Activated naive CD8-positive, alpha-beta T cell treated with anti-CD3 and anti-CD28 coated beads, Interleukin-2, amount 50 U/mL, for 24 hours (primary cell): ENCODE results near the gene FMN1.

Experiments
- ATAC-seq: fragments of 150-1000 bp; cut with Tn5 transposase; one replicate; pipeline ENCODE4 v1.10.0; 2021
- DNase-seq: peaks from one replicate; pipeline ENCODE4 v3.0.0; 2021
- H3K27ac Mint-ChIP-seq: one replicate; pipeline ENCODE4 v1.8.0; 2021; ENCODE audit warnings: mild to moderate bottlenecking, mixed read lengths
- H3K27me3 Mint-ChIP-seq: one replicate; pipeline ENCODE4 v1.8.0; 2021; ENCODE audit warnings: mixed read lengths
- H3K36me3 Mint-ChIP-seq: one replicate; pipeline ENCODE4 v1.8.0; 2021; ENCODE audit warnings: low read depth, mixed read lengths
- H3K4me1 Mint-ChIP-seq: one replicate; pipeline ENCODE4 v1.8.0; 2021; ENCODE audit warnings: mixed read lengths
- H3K4me3 Mint-ChIP-seq: one replicate; pipeline ENCODE4 v1.8.0; 2021; ENCODE audit warnings: mild to moderate bottlenecking, moderate library complexity, mixed read lengths
- H3K9me3 Mint-ChIP-seq: one replicate; pipeline ENCODE4 v1.8.0; 2021; ENCODE audit warnings: mixed read lengths

FMN1 gene

DNA sequence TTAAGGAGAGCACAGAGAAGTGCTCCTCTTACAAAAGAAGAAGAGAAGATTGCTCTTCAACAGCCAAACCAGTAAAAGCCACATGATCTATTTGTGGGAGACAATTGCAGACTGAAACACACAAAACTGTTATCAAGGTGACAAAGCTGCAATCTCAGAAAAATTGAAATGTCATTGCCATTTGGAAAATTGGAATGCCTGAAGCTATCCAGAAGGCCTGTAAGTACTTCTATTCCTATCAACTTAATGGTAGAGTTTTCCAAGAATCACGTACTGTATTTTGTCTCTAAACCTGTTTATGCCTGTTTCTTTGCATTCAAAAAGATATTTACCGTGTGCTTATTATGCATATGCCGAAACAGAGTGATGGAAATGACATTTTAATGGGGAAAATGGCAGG lies 272.0 kb downstream of the FMN1 start:
- H3K9me3 Mint-ChIP-seq: no peaks in the 10 kb centered on the region
- H3K27ac Mint-ChIP-seq: no peak overlapping the region
- H3K4me3 Mint-ChIP-seq: no peak overlapping the region
- no peaks in the 10 kb centered on the region for H3K4me1 Mint-ChIP-seq
- DNase-seq: no peak
- no peak for ATAC-seq
- H3K36me3 Mint-ChIP-seq: no peaks in the 10 kb centered on the region
- H3K27me3 Mint-ChIP-seq: no peaks in the 10 kb centered on the region

DNA sequence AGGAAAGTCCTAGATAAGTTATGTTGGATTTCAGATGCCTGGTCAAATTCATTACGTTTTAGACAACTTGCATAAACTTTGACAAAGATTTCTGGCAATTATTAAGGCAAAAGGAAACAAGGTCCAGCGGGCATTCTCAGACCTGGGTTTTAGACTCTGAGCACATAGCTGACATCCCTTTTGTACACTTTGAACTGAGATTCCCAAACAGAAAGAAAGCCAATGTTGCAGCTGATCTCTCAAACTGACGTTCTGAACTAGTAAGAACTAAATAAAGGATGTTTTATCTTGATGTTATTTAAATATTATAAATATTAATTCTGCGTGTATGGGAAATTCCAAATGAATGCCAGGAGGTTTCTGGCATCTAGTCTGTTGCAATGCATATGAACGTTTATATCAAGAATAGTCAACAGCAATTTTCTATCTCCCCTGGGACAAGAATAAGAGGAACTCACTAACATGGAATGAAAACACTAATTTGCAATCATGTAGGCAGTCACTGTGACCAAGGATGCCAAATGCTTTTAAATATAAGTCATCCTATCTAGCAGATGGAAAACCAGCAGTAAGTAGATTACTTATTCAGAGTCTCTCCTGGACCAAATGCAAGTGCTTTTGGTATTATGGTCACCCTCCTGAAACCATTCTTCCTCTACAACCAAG lies 274.6 kb downstream of the FMN1 start:
- Mint-ChIP-seq H3K4me3 (no peak overlapping the region), H3K9me3 (no peaks in the 10 kb centered on the region), H3K27me3 (no peaks in the 10 kb centered on the region), H3K27ac (no peak overlapping the region), H3K36me3 (no peaks in the 10 kb centered on the region), H3K4me1 (no peaks in the 10 kb centered on the region)
- ATAC-seq: no peak
- DNase-seq: no peak

DNA sequence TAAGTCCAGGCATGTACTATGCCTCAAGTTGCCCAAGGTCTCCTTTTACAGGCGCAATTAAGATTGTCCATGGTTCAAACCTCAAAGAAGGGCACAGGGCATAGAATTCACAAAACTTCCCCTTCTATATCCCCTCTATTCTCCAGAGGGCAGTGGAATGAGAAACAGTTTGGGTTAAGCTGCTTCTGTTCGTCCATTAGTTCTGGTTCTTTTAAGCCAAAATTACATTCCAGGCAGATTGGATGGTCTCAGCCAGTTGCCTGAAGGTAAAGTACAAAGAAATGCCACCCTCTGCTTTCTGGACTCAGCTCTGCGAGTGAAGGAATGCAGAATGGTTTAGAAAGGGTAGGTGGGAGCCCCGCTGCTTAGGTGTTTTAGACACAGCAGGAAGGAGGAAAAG lies 276.0 kb downstream of the FMN1 start:
- no peak for ATAC-seq
- Mint-ChIP-seq H3K4me3 (no peak overlapping the region), H3K36me3 (no peaks in the 10 kb centered on the region)

DNA sequence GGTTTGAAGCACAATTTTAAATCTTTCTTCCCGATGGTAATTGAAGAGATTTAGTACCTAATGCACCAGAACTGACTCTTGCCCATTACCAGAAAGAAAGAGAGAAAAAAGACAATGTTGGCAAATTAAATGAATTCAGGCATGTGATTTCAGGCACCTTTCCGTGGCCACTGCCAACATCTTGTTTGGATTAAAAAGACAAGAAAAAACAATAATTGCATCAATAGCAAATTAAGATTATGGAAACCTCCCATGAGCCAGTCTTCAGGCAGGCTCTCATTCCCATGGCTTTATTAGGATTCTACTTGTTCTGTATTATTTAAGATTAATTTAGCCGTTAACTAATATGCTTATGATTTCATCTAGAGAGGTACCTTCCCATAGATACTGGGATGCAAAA lies 283.7 kb downstream of the FMN1 start:
- DNase-seq: no peak
- no peaks in the 10 kb centered on the region for H3K36me3 Mint-ChIP-seq
- no peak for ATAC-seq
- H3K9me3 Mint-ChIP-seq: no peaks in the 10 kb centered on the region
- H3K4me1 Mint-ChIP-seq: peaks cover 5% of the 10 kb centered on the region
- H3K4me3 Mint-ChIP-seq: no peak overlapping the region
- peaks cover 2% of the 10 kb centered on the region for H3K27me3 Mint-ChIP-seq
- H3K27ac Mint-ChIP-seq: no peak overlapping the region

More for the DNA sequence above, 276.0 kb downstream of the FMN1 start:
- H3K27ac Mint-ChIP-seq: no peak overlapping the region
- H3K4me1 Mint-ChIP-seq: no peaks in the 10 kb centered on the region
- no peak for DNase-seq
- H3K27me3 Mint-ChIP-seq: no peaks in the 10 kb centered on the region
- H3K9me3 Mint-ChIP-seq: no peaks in the 10 kb centered on the region

DNA sequence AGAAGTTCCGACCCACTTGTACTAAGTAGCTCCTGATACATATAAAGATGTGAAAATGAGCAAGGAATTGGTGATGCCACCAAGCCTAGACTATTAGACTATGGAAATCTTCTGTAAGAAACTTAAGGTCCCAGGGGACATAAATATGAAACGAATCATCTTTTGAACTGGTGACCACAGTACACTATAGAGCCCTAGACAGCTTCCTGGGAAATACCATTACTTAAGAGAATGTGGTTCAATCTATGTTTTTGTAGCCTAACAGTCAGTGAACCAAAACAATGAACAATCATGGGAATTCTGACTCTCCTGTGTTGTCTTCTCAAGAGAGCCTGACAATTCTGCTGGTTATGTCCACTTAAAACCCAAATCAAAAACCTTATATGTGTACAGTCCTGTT lies 285.1 kb downstream of the FMN1 start:
- DNase-seq: no peak
- H3K27me3 Mint-ChIP-seq: peaks cover 2% of the 10 kb centered on the region
- peaks cover 5% of the 10 kb centered on the region for H3K4me1 Mint-ChIP-seq
- no peaks in the 10 kb centered on the region for H3K36me3 Mint-ChIP-seq
- H3K27ac Mint-ChIP-seq: no peak overlapping the region
- H3K4me3 Mint-ChIP-seq: no peak overlapping the region
- ATAC-seq: no peak
- H3K9me3 Mint-ChIP-seq: no peaks in the 10 kb centered on the region

DNA sequence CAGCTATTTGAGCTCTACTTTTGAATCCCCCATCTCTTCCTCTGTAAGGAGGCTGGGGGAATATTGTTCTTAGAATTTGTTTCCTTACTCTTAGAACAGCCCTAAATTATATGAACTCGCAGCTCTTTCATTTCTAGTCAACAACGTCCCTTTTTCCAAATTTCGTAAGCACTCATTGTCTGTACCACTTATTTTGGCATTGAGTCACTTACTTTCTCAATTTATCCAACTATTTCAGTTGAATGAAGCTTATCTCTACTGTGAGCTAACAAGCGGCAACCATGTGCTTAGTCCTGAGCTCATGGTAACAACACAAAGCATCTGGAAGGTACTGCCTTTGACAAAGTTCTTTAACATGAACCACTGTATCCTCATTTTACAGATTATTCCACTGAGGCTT lies 285.6 kb downstream of the FMN1 start:
- no peak overlapping the region for H3K27ac Mint-ChIP-seq
- H3K9me3 Mint-ChIP-seq: no peaks in the 10 kb centered on the region
- ATAC-seq (no peak), DNase-seq (no peak)
- no peak overlapping the region for H3K4me3 Mint-ChIP-seq
- peaks cover 5% of the 10 kb centered on the region for H3K4me1 Mint-ChIP-seq
- H3K36me3 Mint-ChIP-seq: no peaks in the 10 kb centered on the region
- H3K27me3 Mint-ChIP-seq: peaks cover 2% of the 10 kb centered on the region

DNA sequence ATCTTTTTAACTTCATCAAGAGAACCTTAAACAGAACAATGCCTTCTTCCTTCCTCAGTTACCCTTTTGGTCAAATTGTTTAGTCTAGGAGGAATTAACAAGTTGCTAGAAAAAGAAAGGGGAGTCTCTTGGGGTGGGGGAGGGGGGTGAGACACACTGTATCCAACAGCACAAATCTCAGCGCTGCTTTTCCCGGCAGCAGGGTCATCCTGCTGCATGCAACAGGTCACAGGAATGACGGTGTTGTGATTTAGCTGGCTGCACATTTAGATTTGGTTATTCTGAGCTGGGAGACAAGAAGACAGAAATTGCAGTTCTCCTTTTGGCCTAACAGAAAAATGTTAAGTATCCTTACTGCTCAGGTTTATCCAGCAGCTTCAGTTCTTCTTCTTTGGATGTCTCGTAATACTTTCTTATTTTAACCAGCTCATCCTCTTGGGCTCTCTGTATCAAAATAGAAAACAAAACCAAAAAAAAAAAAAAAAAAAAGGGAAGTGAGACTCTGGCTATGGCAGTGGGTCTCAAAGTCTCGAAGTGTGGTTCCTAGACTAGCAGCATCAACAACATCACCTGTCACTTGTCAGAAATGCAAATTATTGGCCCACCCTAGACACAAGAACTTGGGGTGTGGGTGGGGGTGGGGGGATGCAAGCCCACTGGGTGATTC lies 286.2 kb downstream of the FMN1 start:
- no peak for ATAC-seq

DNA sequence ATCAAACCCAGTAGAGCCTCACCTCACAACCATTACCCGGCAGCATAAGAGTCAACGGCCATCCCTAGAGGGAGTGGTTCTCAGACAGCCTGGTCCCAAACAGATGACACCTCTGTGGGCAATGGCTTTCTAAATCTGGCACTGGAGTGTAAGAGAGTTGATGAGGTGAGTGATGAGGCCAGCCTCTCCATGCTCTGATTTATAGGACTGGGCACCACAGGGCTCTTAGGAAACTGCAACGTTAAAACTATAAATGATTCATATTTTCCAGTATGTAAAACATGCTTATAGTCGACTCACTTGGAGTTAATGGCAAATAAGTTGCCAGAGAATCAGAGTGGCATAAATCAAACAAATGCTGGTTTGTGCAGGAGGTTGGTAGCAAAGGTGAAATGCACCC lies 289.0 kb downstream of the FMN1 start:
- Mint-ChIP-seq H3K27me3 (peaks cover 2% of the 10 kb centered on the region), H3K4me3 (no peak overlapping the region), H3K9me3 (no peaks in the 10 kb centered on the region), H3K4me1 (peaks cover 5% of the 10 kb centered on the region), H3K36me3 (no peaks in the 10 kb centered on the region), H3K27ac (no peak overlapping the region)
- DNase-seq (no peak), ATAC-seq (no peak)

More for the DNA sequence above, 286.2 kb downstream of the FMN1 start:
- H3K36me3 Mint-ChIP-seq: no peaks in the 10 kb centered on the region
- peaks cover 5% of the 10 kb centered on the region for H3K4me1 Mint-ChIP-seq
- DNase-seq: no peak
- H3K4me3 Mint-ChIP-seq: no peak overlapping the region
- no peaks in the 10 kb centered on the region for H3K9me3 Mint-ChIP-seq
- no peak overlapping the region for H3K27ac Mint-ChIP-seq
- H3K27me3 Mint-ChIP-seq: peaks cover 2% of the 10 kb centered on the region

DNA sequence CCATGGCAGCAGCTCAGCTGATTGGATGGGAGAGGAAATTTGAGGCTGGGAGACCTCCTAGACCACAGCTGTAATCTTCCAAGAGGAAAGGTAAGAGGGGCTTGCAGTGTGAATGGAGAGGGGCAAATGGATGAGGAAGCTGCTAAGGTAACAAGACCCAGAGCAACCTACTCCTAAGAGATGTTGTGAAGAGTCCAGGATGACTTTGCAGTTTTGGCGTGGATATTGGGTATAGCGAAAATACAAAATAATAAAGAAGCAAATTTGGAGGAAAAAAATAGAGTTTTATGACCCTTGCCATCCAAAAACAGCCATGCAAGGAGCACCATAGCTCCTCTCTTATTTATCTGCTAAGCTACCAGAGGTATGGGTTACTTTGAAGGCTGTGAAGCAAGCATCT lies 290.1 kb downstream of the FMN1 start:
- Mint-ChIP-seq H3K36me3 (no peaks in the 10 kb centered on the region), H3K4me1 (peaks cover 5% of the 10 kb centered on the region), H3K4me3 (no peak overlapping the region), H3K27me3 (no peaks in the 10 kb centered on the region), H3K9me3 (no peaks in the 10 kb centered on the region), H3K27ac (no peak overlapping the region)
- DNase-seq (no peak), ATAC-seq (no peak)

DNA sequence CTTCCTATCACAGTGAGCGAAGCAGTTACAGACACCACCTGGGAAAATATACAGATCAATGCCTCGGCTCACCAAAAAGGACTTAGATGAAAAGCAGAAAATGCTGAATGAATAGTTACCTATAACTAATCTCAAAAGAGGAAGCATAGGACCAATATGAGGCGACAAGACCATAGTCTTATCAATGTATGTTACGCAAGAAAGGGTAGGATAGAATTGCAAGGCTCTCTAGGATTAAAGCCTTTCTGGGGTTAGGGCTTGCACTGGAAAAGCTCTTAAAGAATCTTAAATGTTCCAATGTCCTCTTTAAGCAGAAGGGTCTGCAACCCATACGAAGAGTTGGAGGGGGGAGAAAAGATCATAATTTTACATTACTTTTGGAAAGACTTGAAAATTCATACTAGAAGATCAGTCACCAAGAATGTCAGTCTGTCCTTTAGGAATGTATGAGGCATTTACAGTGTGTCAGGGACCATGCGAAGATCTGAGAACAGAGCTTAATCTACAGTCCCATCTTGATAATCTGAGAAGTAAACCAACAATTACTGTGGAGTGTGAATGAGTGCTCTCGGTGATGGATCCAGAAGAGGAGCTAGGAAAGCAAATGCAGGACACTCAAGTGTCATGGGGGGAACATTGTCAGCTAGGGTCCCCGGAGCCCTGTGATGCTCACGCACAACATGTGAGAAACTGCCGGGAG lies 290.8 kb downstream of the FMN1 start:
- no peaks in the 10 kb centered on the region for H3K9me3 Mint-ChIP-seq
- DNase-seq (no peak), ATAC-seq (no peak)
- no peaks in the 10 kb centered on the region for H3K36me3 Mint-ChIP-seq
- no peak overlapping the region for H3K4me3 Mint-ChIP-seq
- H3K27me3 Mint-ChIP-seq: no peaks in the 10 kb centered on the region
- H3K4me1 Mint-ChIP-seq: peaks cover 2% of the 10 kb centered on the region
- H3K27ac Mint-ChIP-seq: no peak overlapping the region

DNA sequence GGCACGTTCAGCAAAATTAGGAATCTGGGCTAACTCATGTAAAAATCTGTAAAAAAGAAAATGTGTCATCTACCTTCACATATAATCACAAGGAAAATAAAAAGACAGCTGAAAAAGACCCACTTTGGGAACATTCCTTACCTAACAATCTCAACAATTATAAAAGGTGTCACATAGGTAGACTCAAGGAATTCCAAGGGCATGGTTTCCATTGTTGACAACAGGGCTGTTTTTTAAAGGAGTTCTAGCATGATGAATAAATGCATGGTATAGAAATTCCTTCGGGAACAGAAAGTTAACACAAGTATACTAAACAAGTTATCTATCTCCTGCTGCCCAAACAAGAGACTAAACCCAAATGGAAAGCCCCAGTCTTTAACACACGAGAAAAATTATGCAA lies 292.5 kb downstream of the FMN1 start:
- Mint-ChIP-seq H3K4me3 (no peak overlapping the region), H3K36me3 (no peaks in the 10 kb centered on the region), H3K9me3 (no peaks in the 10 kb centered on the region), H3K4me1 (peaks cover 2% of the 10 kb centered on the region), H3K27me3 (peaks cover 2% of the 10 kb centered on the region), H3K27ac (no peak overlapping the region)
- DNase-seq: no peak
- no peak for ATAC-seq

DNA sequence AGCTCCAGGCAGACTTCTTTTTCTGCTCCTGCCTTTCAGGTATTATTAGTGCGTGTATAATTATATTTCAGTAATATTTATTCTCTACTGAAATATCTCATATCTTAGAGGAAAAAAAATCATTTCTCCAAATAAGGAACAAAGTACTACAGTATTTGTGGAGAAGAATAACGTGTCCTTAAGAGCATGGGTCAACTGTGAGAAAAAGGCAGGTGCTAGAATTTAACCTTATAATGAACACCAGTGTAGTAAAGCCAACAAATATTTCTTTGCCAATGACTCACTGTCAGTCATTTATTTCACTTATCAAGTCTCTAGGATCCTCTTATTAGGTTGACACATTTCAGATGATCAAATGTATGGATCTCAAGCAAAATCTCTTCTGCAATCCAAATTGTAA lies 293.3 kb downstream of the FMN1 start:
- DNase-seq (no peak), ATAC-seq (no peak)
- no peak overlapping the region for H3K27ac Mint-ChIP-seq
- no peaks in the 10 kb centered on the region for H3K9me3 Mint-ChIP-seq
- peaks cover 2% of the 10 kb centered on the region for H3K27me3 Mint-ChIP-seq
- H3K4me1 Mint-ChIP-seq: peaks cover 2% of the 10 kb centered on the region
- no peak overlapping the region for H3K4me3 Mint-ChIP-seq
- no peaks in the 10 kb centered on the region for H3K36me3 Mint-ChIP-seq

DNA sequence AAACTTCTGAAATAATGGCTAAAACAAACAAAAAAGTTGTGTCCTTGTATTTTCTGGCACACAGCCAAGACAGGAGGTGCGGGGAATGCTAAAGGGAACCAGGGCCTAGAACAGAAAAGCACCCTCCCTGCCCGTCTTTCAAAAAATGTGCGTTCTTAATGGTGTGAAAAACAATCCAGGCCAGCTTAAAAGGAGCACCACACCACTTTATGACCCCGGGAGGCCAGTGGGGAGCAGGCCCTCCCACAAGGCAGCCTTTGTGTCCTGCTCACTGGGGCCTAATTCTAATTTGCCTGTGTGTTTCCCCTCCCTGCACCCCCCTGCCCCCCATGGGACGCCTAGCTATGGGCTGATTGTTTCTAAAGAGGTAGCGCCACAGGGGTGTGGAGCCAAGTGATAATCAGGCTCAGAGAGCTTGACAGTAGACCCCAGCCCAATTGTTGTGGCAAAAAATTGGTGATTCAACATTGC lies 295.4 kb downstream of the FMN1 start:
- ATAC-seq: no peak
- Mint-ChIP-seq H3K36me3 (no peaks in the 10 kb centered on the region), H3K27ac (no peak overlapping the region)

DNA sequence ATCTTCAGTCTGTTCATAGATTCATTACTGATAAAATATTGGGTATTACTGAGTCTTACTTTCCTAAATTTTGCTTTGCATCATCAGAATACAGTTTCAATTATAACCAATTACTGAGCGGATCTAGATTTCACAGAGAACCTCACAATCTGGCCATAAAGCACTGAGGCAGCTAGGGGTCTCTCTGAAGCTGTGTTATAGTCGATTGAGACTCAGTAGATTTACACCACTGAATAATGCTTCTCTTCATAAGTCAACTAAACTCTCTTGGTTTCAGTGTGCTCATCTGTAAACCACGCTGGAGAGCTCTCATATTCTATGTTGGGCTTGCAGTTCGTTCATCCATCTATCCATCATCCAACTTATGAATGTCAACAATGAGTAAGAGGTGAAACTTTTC lies 296.1 kb downstream of the FMN1 start:
- no peak overlapping the region for H3K4me3 Mint-ChIP-seq
- peaks cover 2% of the 10 kb centered on the region for H3K4me1 Mint-ChIP-seq
- DNase-seq: no peak
- H3K27ac Mint-ChIP-seq: no peak overlapping the region
- no peaks in the 10 kb centered on the region for H3K36me3 Mint-ChIP-seq
- no peaks in the 10 kb centered on the region for H3K9me3 Mint-ChIP-seq
- peaks cover 6% of the 10 kb centered on the region for H3K27me3 Mint-ChIP-seq
- ATAC-seq: no peak

More for the DNA sequence above, 295.4 kb downstream of the FMN1 start:
- Mint-ChIP-seq H3K9me3 (no peaks in the 10 kb centered on the region), H3K4me1 (peaks cover 2% of the 10 kb centered on the region), H3K4me3 (no peak overlapping the region), H3K27me3 (peaks cover 6% of the 10 kb centered on the region)
- no peak for DNase-seq

DNA sequence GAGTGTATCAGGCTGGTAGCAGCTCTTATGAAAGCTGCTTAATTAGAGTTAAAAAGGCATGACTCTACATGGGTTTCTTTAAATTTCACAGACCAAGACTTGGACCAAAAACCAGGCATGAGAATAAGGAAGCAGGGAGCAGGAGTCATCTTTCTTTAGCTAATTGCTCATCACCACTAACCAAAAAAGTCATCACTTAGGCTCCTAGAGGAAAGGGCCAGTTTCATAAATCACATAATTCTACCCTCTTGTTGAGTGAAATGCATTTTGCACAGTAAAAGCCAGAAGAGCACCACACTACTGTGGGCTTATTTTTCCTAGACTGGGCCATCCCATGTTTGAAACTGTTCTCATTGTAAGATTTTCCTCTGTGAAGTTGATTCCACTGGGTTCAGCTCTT lies 301.1 kb downstream of the FMN1 start:
- no peaks in the 10 kb centered on the region for H3K36me3 Mint-ChIP-seq
- H3K27ac Mint-ChIP-seq: no peak overlapping the region
- no peaks in the 10 kb centered on the region for H3K9me3 Mint-ChIP-seq
- H3K4me3 Mint-ChIP-seq: no peak overlapping the region
- no peak for ATAC-seq
- H3K27me3 Mint-ChIP-seq: peaks cover 6% of the 10 kb centered on the region
- H3K4me1 Mint-ChIP-seq: no peaks in the 10 kb centered on the region
- DNase-seq: no peak
